HG03139 (cell line): ENCODE data around the gene MAGED4B.
"Not testable (repeated sequence)": the region's sequence is repeated elsewhere in the genome, so short reads cannot be mapped to it uniquely, and the experiment has no call there.

Experiments used
- ATAC-seq: cut with Tn5 transposase; IDR thresholded peaks from one replicate; pipeline ENCODE4 v1.9.1; 2021; ENCODE audit not compliant: unreplicated experiment

The MAGED4B gene, protein sequence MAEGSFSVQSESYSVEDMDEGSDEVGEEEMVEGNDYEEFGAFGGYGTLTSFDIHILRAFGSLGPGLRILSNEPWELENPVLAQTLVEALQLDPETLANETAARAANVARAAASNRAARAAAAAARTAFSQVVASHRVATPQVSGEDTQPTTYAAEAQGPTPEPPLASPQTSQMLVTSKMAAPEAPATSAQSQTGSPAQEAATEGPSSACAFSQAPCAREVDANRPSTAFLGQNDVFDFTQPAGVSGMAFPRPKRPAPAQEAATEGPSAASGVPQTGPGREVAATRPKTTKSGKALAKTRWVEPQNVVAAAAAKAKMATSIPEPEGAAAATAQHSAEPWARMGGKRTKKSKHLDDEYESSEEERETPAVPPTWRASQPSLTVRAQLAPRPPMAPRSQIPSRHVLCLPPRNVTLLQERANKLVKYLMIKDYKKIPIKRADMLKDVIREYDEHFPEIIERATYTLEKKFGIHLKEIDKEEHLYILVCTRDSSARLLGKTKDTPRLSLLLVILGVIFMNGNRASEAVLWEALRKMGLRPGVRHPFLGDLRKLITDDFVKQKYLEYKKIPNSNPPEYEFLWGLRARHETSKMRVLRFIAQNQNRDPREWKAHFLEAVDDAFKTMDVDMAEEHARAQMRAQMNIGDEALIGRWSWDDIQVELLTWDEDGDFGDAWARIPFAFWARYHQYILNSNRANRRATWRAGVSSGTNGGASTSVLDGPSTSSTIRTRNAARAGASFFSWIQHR

GRCh38 chrX:52068666-52069640 lies at the start of gene MAGED4B:
Gene MAGED4B, minus strand, starts transcription at chrX:52069183. Its CDS starts 1,011 bp downstream, at chrX:52068172.
- ATAC-seq: not testable (repeated sequence)

DNA sequence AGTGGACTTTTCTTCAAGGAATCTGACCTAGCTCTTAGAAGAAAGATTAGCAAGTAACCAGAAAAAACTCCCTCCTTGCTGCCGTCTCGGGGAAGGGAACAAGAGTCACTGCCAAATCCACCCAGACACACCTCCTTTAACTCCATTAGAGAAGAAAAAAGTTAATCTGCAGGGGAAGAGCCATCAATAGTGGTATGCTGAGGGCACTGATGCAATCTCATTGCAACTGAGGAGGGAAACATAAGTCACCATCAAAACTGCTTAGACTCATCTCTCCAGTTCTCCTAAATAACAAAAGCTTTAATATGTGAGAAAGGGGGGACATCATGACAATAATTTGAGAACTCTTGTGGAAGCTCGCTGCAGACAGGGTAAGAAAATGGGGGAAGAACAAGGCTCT lies 49.3 kb upstream of the MAGED4B start:
- no peak for ATAC-seq

- ATAC-seq: no peak
Observed at GRCh38 chrX:52082578-52082977, 13.6 kb upstream of the MAGED4B start.

GRCh38 chrX:52078131-52078530 lies 9.1 kb upstream of the MAGED4B start:
- ATAC-seq: no peak

DNA sequence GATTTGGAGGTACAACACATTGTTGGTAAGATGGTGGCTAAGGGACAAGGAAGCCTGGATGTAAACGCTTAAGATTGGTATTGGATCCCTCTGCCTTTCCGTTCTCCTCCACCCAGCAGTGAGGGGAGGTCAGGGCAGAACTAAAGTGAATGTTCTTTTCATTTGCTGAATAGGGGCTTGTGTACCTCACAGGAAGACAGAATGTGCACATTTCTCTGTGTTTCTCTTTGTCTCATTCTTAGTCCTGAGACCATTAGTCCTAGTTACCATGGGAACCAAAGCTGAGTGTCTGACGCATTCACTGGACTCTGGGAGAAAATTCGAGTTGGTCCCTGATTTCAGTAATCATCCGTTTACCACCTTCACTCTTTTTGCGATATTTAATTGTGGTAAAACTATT lies 26.7 kb downstream of the MAGED4B start:
- ATAC-seq: not testable (repeated sequence)

- no peak for ATAC-seq
Observed at GRCh38 chrX:52034211-52034610, 34.8 kb downstream of the MAGED4B start.

GRCh38 chrX:52031371-52031770 lies 37.6 kb downstream of the MAGED4B start:
- ATAC-seq: no peak

- no peak for ATAC-seq
Observed at GRCh38 chrX:52015794-52016193, 53.2 kb downstream of the MAGED4B start.
